ENCODE data around the gene KCNQ1. TPM values are rescaled to one million over a fixed set of nuclear protein-coding genes. Genes with fewer than 3 reads are reported as not detected.

KCNQ1 gene
- total RNA-seq, 1 experiment from 2014 or later = 2.3 TPM

DNA sequence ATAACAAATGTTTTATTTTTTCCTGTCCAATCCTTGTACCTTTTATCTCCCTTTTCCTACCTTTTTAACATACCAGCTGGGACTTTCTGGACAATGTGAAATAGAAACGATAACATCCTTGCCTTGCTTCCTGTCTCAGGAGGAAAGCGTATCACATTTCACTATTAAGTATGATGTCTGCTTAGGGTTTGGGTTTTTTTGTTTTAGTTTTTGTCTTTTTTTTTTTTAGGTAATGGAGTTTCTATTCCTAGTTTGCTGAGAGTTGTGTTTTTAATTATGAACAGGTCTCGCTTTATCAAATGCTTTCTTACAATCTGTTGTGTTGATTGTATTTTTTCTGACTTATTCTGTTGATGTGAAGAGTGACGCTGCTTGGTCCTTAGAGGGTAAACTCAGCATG lies 319.2 kb downstream of the KCNQ1 start:
- H4K8ac ChIP-seq (replicated peaks; ENCODE audit: insufficient read length, low read depth, low read length) = no peak overlapping the region
- H2AK5ac ChIP-seq (ENCODE audit: insufficient read length, low read length) = no peak overlapping the region
- no peak overlapping the region for H3K27ac ChIP-seq (ENCODE audit: insufficient read length, low read depth, low read length)
- no peaks in the 10 kb centered on the region for H3K4me1 ChIP-seq (ENCODE audit: insufficient read depth, low read length)
- no peak overlapping the region for H3K14ac ChIP-seq (ENCODE audit: insufficient read depth, low read length)
- no peak overlapping the region for H4K5ac ChIP-seq (ENCODE audit: insufficient read length, low read depth, low read length)
- no peak overlapping the region for H3K4me2 ChIP-seq (ENCODE audit: insufficient read depth, insufficient read length, low read length)
- no peaks in the 10 kb centered on the region; a peak in 1 of 5 replicates for H3K9me3 Mint-ChIP-seq
- H3K27me3 Mint-ChIP-seq (ENCODE audit: low read depth) = peaks cover 88% of the 10 kb centered on the region
- no peak overlapping the region for H3K56ac ChIP-seq (ENCODE audit: insufficient read length, low read depth, low read length)
- H3K36me3 Mint-ChIP-seq (ENCODE audit: insufficient read depth in 1 of 3, low read depth in 3 of 3) = peaks cover 0 to 2% (median 0%) of the 10 kb centered on the region in 3 experiments; a peak in 2 of 7 replicates
- H2BK15ac ChIP-seq (ENCODE audit: low read depth, low read length) = no peak overlapping the region
- no peak overlapping the region for H3K9ac ChIP-seq (ENCODE audit: extremely low read depth, insufficient read length, low read length)
- peaks cover 10% of the 10 kb centered on the region; the same call in 1 of the 2 replicates for H3K27me3 ChIP-seq (ENCODE audit: insufficient read depth, low read length)
- no peak overlapping the region for H3K4me3 Mint-ChIP-seq
- H4K91ac ChIP-seq (ENCODE audit: insufficient read length, low read depth, low read length) = no peak overlapping the region
- no peaks in the 10 kb centered on the region for H3K9me3 ChIP-seq (ENCODE audit: control insufficient read depth, low read depth, low read length)
- H3K79me1 ChIP-seq (ENCODE audit: insufficient read depth, low read depth, low read length, poor library complexity, severe bottlenecking) = no peaks in the 10 kb centered on the region
- H2BK5ac ChIP-seq (ENCODE audit: insufficient read length, low read length) = no peak overlapping the region
- no peak for DNase-seq
- no peak overlapping the region for H3K23ac ChIP-seq (ENCODE audit: insufficient read length, low read depth, low read length)
- H2AFZ ChIP-seq (ENCODE audit: low read length) = no peak overlapping the region
- no peaks in the 10 kb centered on the region for H4K20me1 ChIP-seq (ENCODE audit: control insufficient read depth, insufficient read depth, insufficient read length)
- no peak overlapping the region for H2BK120ac ChIP-seq (ENCODE audit: low read depth, low read length, poor library complexity, severe bottlenecking)
- no peak overlapping the region for H3T11ph ChIP-seq (ENCODE audit: low read length)
- no peak overlapping the region for H2BK12ac ChIP-seq (ENCODE audit: insufficient read length, low read depth, low read length)
- no peak overlapping the region for H3K18ac ChIP-seq (ENCODE audit: insufficient read length, low read depth, low read length)
- H3K4ac ChIP-seq (ENCODE audit: low read depth, low read length) = no peak overlapping the region
- H3K4me1 Mint-ChIP-seq = no peaks in the 10 kb centered on the region
- H3K23me2 ChIP-seq (ENCODE audit: insufficient read length, low read depth, low read length, poor library complexity, severe bottlenecking) = no peaks in the 10 kb centered on the region
- H3K79me2 ChIP-seq (ENCODE audit: insufficient read depth, low read length) = no peaks in the 10 kb centered on the region
- no CpG with 5 or more reads among the region's 4 CpGs for WGBS (ENCODE audit: extremely low coverage, insufficient read length, low lambda C conversion rate)
- TF ChIP-seq, protein P1, sequence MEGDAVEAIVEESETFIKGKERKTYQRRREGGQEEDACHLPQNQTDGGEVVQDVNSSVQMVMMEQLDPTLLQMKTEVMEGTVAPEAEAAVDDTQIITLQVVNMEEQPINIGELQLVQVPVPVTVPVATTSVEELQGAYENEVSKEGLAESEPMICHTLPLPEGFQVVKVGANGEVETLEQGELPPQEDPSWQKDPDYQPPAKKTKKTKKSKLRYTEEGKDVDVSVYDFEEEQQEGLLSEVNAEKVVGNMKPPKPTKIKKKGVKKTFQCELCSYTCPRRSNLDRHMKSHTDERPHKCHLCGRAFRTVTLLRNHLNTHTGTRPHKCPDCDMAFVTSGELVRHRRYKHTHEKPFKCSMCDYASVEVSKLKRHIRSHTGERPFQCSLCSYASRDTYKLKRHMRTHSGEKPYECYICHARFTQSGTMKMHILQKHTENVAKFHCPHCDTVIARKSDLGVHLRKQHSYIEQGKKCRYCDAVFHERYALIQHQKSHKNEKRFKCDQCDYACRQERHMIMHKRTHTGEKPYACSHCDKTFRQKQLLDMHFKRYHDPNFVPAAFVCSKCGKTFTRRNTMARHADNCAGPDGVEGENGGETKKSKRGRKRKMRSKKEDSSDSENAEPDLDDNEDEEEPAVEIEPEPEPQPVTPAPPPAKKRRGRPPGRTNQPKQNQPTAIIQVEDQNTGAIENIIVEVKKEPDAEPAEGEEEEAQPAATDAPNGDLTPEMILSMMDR (conservative IDR thresholded peaks at IDR 0.05) = no peak
- H2BK20ac ChIP-seq (ENCODE audit: low read depth, low read length, poor library complexity, severe bottlenecking) = no peak overlapping the region
- no peak overlapping the region for H3K27ac Mint-ChIP-seq

Data from H9 (cell line).